Thymus (tissue), 11 donors: ENCODE measurements around the gene ECHS1. TPM values are rescaled to one million over a fixed set of nuclear protein-coding genes. Genes with fewer than 3 reads are reported as not detected.
A peak's percentile ranks its signal among the peaks of the same experiment; 100 is the strongest.

Source experiments
- DNase-seq, 9 donors: peaks; one replicate each; pipeline ENCODE4 v3.0.0-alpha.2; 2013; ENCODE audit warnings: low spot score in 9 of 9, low read depth in 6 of 9, missing footprints in 1 of 9
- H3K27ac ChIP-seq, 2 donors: one replicate each; pipeline ENCODE4 v1.5.1; 2013; ENCODE audit warnings: control low read depth in 1 of 2, low read depth in 1 of 2, low read length in 1 of 2, mild to moderate bottlenecking in 1 of 2, moderate library complexity in 1 of 2
- H3K27me3 ChIP-seq, 2 donors: one replicate each; pipeline ENCODE4 v1.5.1; 2013; ENCODE audit warnings: low read length in 1 of 2; ENCODE audit not compliant: control insufficient read depth in 2 of 2, insufficient read depth in 1 of 2
- H3K36me3 ChIP-seq, 2 donors: one replicate each; pipeline ENCODE4 v1.5.1; 2013; ENCODE audit warnings: low read length in 1 of 2, mild to moderate bottlenecking in 1 of 2, moderate library complexity in 1 of 2; ENCODE audit not compliant: control insufficient read depth in 2 of 2, insufficient read depth in 2 of 2
- H3K4me1 ChIP-seq, 2 donors: one replicate each; pipeline ENCODE4 v1.5.1; 2013; ENCODE audit warnings: low read length in 2 of 2; ENCODE audit not compliant: control insufficient read depth in 2 of 2, insufficient read depth in 2 of 2
- H3K4me3 ChIP-seq, 2 donors: one replicate each; pipeline ENCODE4 v1.5.1; 2013; ENCODE audit warnings: low read length in 2 of 2, control low read depth in 1 of 2, mild to moderate bottlenecking in 1 of 2
- H3K9me3 ChIP-seq, 2 donors: one replicate each; pipeline ENCODE4 v1.5.1; 2013; ENCODE audit warnings: low read length in 1 of 2, mild to moderate bottlenecking in 1 of 2; ENCODE audit not compliant: control insufficient read depth in 2 of 2, insufficient read depth in 1 of 2
- WGBS: extraction: QIAGEN DNeasy Blood & Tissue Kit; methylation state at CpG from one replicate; pipeline ENCODE4 v1.1.7; 2013; 5-methylcytosine and 5-hydroxymethylcytosine counted together
- polyA plus RNA-seq: library from polyadenylated mRNA; stranded (reverse); fragments of 200-250 nt; gene quantifications from one replicate; pipeline ENCODE4 v1.2.3, GENCODE V29; 2013
- total RNA-seq: library from RNA; stranded (reverse); fragments of 120-200 nt; gene quantifications from one replicate; pipeline ENCODE4 v1.2.4, GENCODE V29; 2013
- donor health status: healthy.

Gene ECHS1
- total and polyA plus RNA-seq, 2 donors, result 39.8 to 54.9 TPM

DNA sequence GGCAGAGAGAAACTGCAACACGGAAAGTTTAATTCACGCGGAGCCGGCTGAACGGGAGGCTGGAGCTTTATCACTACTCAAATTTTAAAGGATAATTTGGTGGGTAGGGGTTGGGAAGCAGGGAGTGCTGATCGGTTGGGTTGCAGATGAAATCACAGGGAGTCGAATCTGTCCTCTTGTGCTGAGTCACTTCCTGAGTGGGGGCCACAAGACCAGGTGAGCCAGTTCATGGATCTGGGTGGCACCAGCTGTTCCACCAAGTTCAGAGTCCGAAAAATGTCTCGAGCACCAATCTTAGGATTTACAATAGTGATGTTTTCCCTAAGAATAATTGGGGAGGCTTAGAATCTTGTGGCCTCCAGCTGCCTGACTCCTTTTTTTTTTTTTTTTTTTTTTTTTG is 29.6 kb downstream of the ECHS1 start:
- peaks cover 9 to 58% of the 10 kb centered on the region in 2 donors for H3K27me3 ChIP-seq
- H3K9me3 ChIP-seq, result peaks cover 0 to 4% of the 10 kb centered on the region in 2 donors
- 61% methylated on average over 9 of the region's 9 CpGs for WGBS
- no peaks in the 10 kb centered on the region for H3K4me1 ChIP-seq
- H3K4me3 ChIP-seq, result no peak overlapping the region
- DNase-seq, result no peak
- H3K36me3 ChIP-seq, result no peaks in the 10 kb centered on the region
- no peak overlapping the region for H3K27ac ChIP-seq

DNA sequence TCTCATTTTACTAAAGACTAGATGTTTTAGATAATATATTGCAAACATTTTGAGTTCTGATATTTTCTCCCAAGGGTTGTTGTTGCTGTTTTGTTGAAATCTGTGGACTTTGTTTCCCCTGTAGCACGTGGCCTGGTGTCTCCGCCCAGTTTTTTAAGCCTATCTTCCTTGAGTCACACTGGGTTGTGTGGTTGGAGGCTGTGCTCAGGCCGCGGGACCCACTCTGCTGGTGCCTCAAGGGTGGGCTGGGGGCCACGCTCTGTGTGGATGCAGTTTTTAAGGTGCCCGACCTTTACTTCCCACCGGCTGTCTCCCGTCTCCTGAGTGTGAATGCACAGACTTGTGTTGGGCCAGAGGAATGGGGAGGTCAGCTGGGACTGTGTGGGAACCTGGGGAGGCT is 30.2 kb downstream of the ECHS1 start:
- H3K4me3 ChIP-seq, result no peak overlapping the region
- no peak for DNase-seq
- no peak overlapping the region for H3K27ac ChIP-seq
- no peaks in the 10 kb centered on the region for H3K4me1 ChIP-seq
- peaks cover 0 to 4% of the 10 kb centered on the region in 2 donors for H3K9me3 ChIP-seq
- H3K36me3 ChIP-seq, result no peaks in the 10 kb centered on the region
- peaks cover 6 to 61% of the 10 kb centered on the region in 2 donors for H3K27me3 ChIP-seq
- 85% methylated on average over 8 of the region's 8 CpGs for WGBS

DNA sequence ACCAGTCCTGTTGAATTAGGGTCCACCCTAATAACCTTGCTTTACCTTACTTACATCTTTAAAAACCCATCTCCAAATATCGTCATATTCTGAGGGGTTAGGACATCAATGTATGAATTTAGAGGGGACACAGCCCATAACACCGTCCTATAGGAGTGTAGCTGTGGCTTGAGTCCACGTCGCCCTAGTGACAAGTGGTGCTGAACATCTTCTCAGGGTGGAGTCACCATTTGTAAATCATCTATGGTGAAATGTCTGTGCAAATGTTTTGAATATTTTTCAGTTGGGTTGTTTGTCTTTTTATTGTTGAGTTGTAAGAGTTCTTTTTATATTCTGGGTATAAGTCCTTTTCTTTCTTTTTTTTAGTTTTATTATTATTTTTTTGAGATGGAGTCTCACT is 31.2 kb downstream of the ECHS1 start:
- Histone ChIP-seq H3K27me3 (peaks cover 5 to 62% of the 10 kb centered on the region in 2 donors), H3K4me1 (peaks cover 2 to 6% of the 10 kb centered on the region in 2 donors), H3K36me3 (no peaks in the 10 kb centered on the region), H3K4me3 (no peak overlapping the region), H3K27ac (no peak overlapping the region), H3K9me3 (peaks cover 0 to 5% of the 10 kb centered on the region in 2 donors)
- DNase-seq, result no peak
- 90% methylated on average over 4 of the region's 4 CpGs for WGBS

DNA sequence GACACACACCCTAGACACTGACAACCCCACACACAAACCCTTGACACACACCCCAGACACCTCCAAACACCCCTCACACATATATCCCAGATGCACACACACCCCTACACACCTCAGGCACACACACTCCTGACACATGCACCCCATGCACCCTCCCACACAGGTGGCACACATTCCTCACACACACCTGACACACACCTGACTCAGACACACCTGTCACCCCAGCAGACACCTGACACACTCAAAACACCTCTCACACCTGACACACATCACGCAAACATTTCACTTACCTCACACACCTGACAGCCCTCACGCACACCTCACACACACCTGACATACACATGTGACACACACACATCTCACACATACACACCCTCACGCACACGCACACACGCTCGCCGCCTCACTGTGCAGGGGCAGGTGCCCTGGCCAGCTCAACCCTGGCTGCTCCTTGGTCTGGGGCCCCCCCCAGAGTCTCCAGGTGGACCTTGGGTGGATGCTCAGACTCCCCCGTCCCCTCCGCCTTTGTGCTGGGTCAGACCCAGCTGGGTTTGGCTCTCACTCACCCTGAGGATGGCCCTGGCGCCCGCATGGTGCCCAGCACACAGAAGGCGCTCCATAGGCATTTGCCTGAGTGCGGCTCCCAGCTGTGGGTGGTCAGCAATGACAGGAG is 33.3 kb downstream of the ECHS1 start:
- Histone ChIP-seq H3K9me3 (peaks cover 6 to 8% of the 10 kb centered on the region in 2 donors), H3K27ac (no peak overlapping the region), H3K27me3 (peaks cover 26 to 73% of the 10 kb centered on the region in 2 donors), H3K4me1 (peaks cover 8 to 16% of the 10 kb centered on the region in 2 donors), H3K36me3 (no peaks in the 10 kb centered on the region), H3K4me3 (no peak overlapping the region)
- 94% methylated on average over 13 of the region's 13 CpGs for WGBS
- no peak for DNase-seq

DNA sequence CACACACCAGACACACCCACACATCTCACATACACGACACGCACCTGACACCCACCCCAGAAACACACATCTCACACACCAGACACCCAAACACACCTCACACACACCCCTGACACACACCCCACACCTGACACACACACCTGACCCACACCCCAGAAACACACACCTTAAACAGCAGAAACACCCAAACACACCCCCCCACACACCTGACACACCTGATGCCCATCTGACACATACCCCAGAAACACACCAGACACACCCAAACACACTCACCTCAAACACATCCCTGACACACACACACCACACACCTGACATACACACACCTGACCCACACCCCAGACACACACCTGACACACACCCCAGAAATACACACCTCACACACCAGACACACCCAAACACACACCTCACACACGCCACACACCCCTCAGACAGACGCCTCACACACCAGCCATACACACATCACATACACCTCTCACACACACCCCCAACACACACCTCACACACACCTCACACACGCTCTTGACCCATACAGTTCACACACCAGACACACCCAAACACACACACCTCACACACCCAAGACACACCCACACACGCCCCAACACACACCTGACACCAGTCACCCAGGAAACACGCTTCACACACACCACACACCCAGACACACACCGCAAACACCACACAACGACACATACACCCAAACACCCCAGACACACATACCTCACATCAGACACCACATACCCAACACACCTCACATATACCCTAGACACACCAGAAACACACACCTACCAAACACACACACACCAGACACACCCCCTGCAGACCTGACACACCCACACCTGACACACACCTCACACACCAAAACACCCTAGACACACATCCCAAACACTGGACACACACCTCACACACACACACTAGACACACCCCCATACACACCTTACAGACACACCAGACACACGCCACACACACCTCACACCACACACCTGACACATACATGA is 34.8 kb downstream of the ECHS1 start:
- Histone ChIP-seq H3K36me3 (no peaks in the 10 kb centered on the region), H3K9me3 (peaks cover 9 to 13% of the 10 kb centered on the region in 2 donors), H3K27me3 (peaks cover 32 to 76% of the 10 kb centered on the region in 2 donors), H3K4me1 (peaks cover 8 to 16% of the 10 kb centered on the region in 2 donors), H3K4me3 (no peak overlapping the region), H3K27ac (no peak overlapping the region)
- 95% methylated on average over 10 of the region's 10 CpGs for WGBS
- no peak for DNase-seq

DNA sequence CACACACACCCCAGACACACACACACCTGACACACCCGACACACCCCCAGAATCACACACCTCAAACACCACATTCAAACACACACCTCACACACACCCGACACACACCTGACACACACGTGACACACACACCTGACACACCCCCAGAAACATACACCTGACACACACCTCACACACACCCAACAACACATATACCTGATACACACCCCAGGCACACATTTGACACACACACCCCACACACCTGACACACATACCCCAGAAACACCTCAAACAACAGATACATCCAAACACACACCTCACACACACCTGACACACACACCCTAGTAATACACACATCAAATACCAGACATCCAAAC is 35.8 kb downstream of the ECHS1 start:
- H3K27ac ChIP-seq, result no peak overlapping the region
- peaks cover 8 to 16% of the 10 kb centered on the region in 2 donors for H3K4me1 ChIP-seq
- no peak for DNase-seq
- 85% methylated on average over 3 of the region's 3 CpGs for WGBS
- H3K27me3 ChIP-seq, result peaks cover 38 to 78% of the 10 kb centered on the region in 2 donors
- H3K4me3 ChIP-seq, result no peak overlapping the region
- H3K36me3 ChIP-seq, result no peaks in the 10 kb centered on the region
- H3K9me3 ChIP-seq, result peaks cover 9 to 13% of the 10 kb centered on the region in 2 donors

DNA sequence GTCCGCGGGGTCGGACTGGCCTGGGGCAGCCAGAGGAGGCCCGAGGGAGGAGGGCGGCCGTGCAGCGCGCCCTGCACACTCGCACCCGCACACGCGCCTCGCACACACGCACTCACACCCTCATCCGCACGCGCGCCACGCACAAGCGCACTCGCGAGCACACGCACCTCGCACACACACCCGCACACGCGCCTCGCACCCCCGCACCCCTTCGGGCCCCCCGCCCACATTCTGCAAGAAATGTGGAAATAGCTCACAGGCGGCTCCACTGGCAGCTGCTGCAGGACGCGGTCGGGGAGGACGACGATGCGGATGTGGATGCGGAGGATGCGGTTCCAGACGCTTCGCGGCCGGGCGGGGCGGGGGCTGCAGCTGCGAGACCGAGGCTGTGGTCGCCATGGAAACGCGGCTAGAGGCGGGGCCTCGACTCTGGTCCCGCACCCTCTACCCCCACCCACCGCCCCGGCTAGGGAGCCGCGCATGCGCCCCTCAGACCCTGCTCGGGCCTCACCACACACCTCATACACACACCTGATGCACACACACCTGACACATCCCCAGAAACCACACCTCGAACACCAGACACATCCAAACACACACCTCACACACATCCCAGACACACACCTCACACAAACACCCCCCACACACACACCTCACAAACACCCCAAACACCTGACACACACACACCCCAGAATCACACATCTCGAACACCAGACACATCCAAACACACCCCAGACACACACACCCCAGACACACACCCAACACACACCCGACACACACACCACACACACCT is 36.4 kb downstream of the ECHS1 start, which contains the start of gene CALY:
TSS of gene CALY (minus strand) at position 320 of the 793 bp plus-strand sequence. CDS start 7,907 bp downstream, outside the sequence.
- H3K36me3 ChIP-seq, result no peaks in the 10 kb centered on the region
- H3K27me3 ChIP-seq, result peaks cover 38 to 82% of the 10 kb centered on the region in 2 donors
- 15% methylated on average over 63 of the region's 63 CpGs for WGBS
- DNase-seq, result peak in 7 of 9 donors; percentile 41 to 79 (median 50)
- H3K27ac ChIP-seq, result no peak within 1 kb of the TSS
- H3K4me1 ChIP-seq, result peaks cover 8 to 16% of the 10 kb centered on the region in 2 donors
- H3K4me3 ChIP-seq, result peak within 1 kb of the TSS in 1 of 2 donors; percentile 40
- peaks cover 9 to 13% of the 10 kb centered on the region in 2 donors for H3K9me3 ChIP-seq

DNA sequence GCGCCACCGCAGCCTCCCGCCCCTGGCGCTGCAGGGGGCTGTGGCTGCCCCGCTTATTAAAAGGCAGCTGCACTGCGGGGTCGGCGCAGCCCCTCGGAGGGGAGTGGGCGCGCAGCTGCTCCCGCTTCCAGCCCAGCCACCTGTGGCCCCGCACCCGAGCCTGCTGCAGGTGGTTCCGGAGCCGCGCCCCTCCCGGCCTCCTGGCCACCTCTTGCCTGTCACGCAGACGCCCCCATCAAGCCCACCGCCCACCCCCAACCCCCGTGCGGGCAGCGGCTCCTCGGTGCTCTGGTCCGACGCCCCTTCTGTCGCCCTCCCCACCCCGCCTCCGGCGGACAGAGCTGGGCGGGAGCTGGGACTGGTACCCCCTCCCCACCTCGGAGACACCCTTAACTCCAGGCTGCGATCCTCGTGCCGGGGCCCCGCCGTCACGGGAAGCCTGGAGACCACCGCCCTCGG is 37.0 kb downstream of the ECHS1 start:
- DNase-seq, result no peak
- Histone ChIP-seq H3K4me3 (peak overlapping the region in 1 of 2 donors; percentile 40), H3K4me1 (peaks cover 8 to 16% of the 10 kb centered on the region in 2 donors), H3K27me3 (peaks cover 38 to 81% of the 10 kb centered on the region in 2 donors), H3K9me3 (peaks cover 9 to 13% of the 10 kb centered on the region in 2 donors), H3K27ac (no peak overlapping the region), H3K36me3 (no peaks in the 10 kb centered on the region)
- WGBS, result 7% methylated on average over 41 of the region's 41 CpGs
